ENCODE measurements around the gene RGS17.

RGS17 gene

DNA sequence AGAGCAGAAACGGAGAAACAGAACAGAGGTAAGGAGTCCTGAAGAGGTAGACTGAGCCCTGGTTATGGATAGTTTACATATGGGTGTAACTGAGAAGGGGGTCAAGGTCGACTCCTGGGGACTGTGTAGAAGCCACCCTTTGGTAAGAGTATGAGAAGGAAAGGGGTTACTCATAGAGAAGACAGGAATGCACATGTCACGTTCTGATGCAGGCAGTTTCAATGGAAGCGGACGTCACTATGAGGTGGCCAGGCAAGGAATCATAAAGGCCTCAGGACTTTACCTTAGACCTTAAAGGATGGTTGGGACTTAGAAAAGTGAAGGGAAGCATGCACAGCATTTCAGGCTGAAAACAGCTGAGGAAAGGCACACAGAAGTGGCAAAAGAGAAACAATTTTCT lies 25.1 kb downstream of the RGS17 start:
- Histone ChIP-seq H3K79me1 (replicated peaks; ENCODE audit: low read length, poor library complexity, severe bottlenecking) (peaks cover 23% of the 10 kb centered on the region), H4K8ac (ENCODE audit: low read length) (peak overlapping the region; percentile 66), H2BK12ac (ENCODE audit: low read length in 2 of 2) (no peak overlapping the region), H3K4me1 (ENCODE audit: control insufficient read depth, insufficient read depth, low read depth, low read length) (peaks cover 9% of the 10 kb centered on the region), H3K4ac (ENCODE audit: low read depth in 1 of 2, low read length in 2 of 2) (peak overlapping the region in 1 of 2 experiments; percentile 67), H2AK5ac (ENCODE audit: low read length, severe bottlenecking) (peak overlapping the region; percentile 65), H4K91ac (ENCODE audit: low read length) (no peak overlapping the region), H3K9ac (ENCODE audit: low read length) (no peak overlapping the region), H3K9me3 (ENCODE audit: control insufficient read depth, low read length) (no peaks in the 10 kb centered on the region), H3K4me2 (ENCODE audit: low read length, poor library complexity, severe bottlenecking) (no peak overlapping the region), H2BK5ac (ENCODE audit: low read depth, low read length, poor library complexity, severe bottlenecking) (no peak overlapping the region), H3K27me3 (ENCODE audit: control insufficient read depth in 1 of 2, insufficient read depth in 1 of 2, low read length in 2 of 2) (no peaks in the 10 kb centered on the region), H2BK120ac (ENCODE audit: low read depth, low read length) (no peak overlapping the region), H3K27ac (ENCODE audit: low read length, poor library complexity, severe bottlenecking) (no peak overlapping the region), H3K4me3 (ENCODE audit: insufficient read depth in 1 of 2, low read depth in 1 of 2, low read length in 2 of 2) (no peak overlapping the region), H3K18ac (ENCODE audit: low read depth in 1 of 2, low read length in 2 of 2) (peak overlapping the region; percentile 1 to 81), H2BK15ac (ENCODE audit: low read depth, poor library complexity, severe bottlenecking) (no peak overlapping the region), H3K36me3 (ENCODE audit: control insufficient read depth in 1 of 2, insufficient read depth in 2 of 2, low read depth in 1 of 2, low read length in 2 of 2) (peaks cover 4 to 11% of the 10 kb centered on the region in 2 experiments), H2AFZ (ENCODE audit: low read depth, low read length) (no peak overlapping the region), H3K14ac (ENCODE audit: low read length in 2 of 2) (peak overlapping the region in 1 of 2 experiments; percentile 90), H3K23ac (ENCODE audit: low read length in 2 of 2) (no peak overlapping the region)
- DNase-seq, result no peak
- WGBS, result 92% methylated on average over 5 of the region's 5 CpGs

DNA sequence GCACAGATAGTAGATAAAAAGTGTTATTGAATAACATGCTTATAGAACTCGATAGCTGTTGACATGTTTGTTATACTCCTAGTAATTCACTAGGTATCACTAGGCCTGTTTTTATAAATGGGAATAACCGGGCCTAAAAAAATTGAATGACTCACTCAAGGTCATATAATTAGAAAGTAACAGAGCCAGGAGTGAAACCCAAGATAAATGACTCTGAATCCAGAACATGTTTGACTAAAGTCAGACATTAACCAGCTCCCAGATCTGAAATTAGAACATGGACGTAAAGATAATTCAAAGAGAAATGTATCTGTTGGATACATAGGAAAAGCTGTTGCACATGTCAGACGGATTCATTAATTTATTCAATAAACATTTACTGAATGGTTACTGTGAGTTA lies 26.9 kb downstream of the RGS17 start:
- Histone ChIP-seq H3K4me2 (ENCODE audit: low read length, poor library complexity, severe bottlenecking) (no peak overlapping the region), H3K27me3 (ENCODE audit: control insufficient read depth in 1 of 2, insufficient read depth in 1 of 2, low read length in 2 of 2) (no peaks in the 10 kb centered on the region), H3K9ac (ENCODE audit: low read length) (no peak overlapping the region), H3K4me1 (ENCODE audit: control insufficient read depth, insufficient read depth, low read depth, low read length) (peaks cover 5% of the 10 kb centered on the region), H3K4ac (ENCODE audit: low read depth in 1 of 2, low read length in 2 of 2) (no peak overlapping the region), H2BK120ac (ENCODE audit: low read depth, low read length) (no peak overlapping the region), H3K14ac (ENCODE audit: low read length in 2 of 2) (no peak overlapping the region), H3K9me3 (ENCODE audit: control insufficient read depth, low read length) (no peaks in the 10 kb centered on the region), H3K4me3 (ENCODE audit: insufficient read depth in 1 of 2, low read depth in 1 of 2, low read length in 2 of 2) (no peak overlapping the region), H3K79me1 (replicated peaks; ENCODE audit: low read length, poor library complexity, severe bottlenecking) (peaks cover 26% of the 10 kb centered on the region), H3K36me3 (ENCODE audit: control insufficient read depth in 1 of 2, insufficient read depth in 2 of 2, low read depth in 1 of 2, low read length in 2 of 2) (peaks cover 4 to 11% of the 10 kb centered on the region in 2 experiments), H2BK5ac (ENCODE audit: low read depth, low read length, poor library complexity, severe bottlenecking) (no peak overlapping the region), H3K27ac (ENCODE audit: low read length, poor library complexity, severe bottlenecking) (no peak overlapping the region), H3K18ac (ENCODE audit: low read depth in 1 of 2, low read length in 2 of 2) (no peak overlapping the region), H2BK15ac (ENCODE audit: low read depth, poor library complexity, severe bottlenecking) (no peak overlapping the region), H2BK12ac (ENCODE audit: low read length in 2 of 2) (no peak overlapping the region), H3K23ac (ENCODE audit: low read length in 2 of 2) (no peak overlapping the region), H2AFZ (ENCODE audit: low read depth, low read length) (no peak overlapping the region), H4K91ac (ENCODE audit: low read length) (no peak overlapping the region), H4K8ac (ENCODE audit: low read length) (no peak overlapping the region), H2AK5ac (ENCODE audit: low read length, severe bottlenecking) (no peak overlapping the region)
- peak; percentile 60 for DNase-seq
- WGBS, result 51% methylated on average over 3 of the region's 4 CpGs

DNA sequence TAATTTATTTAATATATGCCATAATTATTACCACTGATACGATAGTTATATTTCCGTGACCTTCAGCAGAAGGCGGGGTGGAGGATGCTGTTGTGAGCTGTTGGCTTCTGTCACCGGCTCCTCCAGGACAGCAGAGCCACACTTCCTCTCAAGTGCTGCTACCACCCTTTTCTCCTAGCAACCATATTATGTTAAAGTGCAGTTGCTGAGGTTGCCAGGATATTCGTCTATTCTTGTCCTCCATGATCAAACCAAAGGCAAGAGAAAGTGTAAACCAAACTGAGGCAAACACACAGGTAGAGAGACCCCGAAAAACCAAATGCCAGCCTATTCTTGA lies 27.8 kb downstream of the RGS17 start:
- H2AFZ ChIP-seq (ENCODE audit: low read depth, low read length), result no peak overlapping the region
- no peak overlapping the region for H2BK5ac ChIP-seq (ENCODE audit: low read depth, low read length, poor library complexity, severe bottlenecking)
- peak overlapping the region in 1 of 2 experiments; percentile 63 for H2BK12ac ChIP-seq (ENCODE audit: low read length in 2 of 2)
- no peak overlapping the region for H3K9ac ChIP-seq (ENCODE audit: low read length)
- H3K4me2 ChIP-seq (ENCODE audit: low read length, poor library complexity, severe bottlenecking), result no peak overlapping the region
- DNase-seq, result no peak
- no peak overlapping the region for H3K14ac ChIP-seq (ENCODE audit: low read length in 2 of 2)
- no peak overlapping the region for H4K91ac ChIP-seq (ENCODE audit: low read length)
- H3K36me3 ChIP-seq (ENCODE audit: control insufficient read depth in 1 of 2, insufficient read depth in 2 of 2, low read depth in 1 of 2, low read length in 2 of 2), result peaks cover 4 to 11% of the 10 kb centered on the region in 2 experiments
- peak overlapping the region in 1 of 2 experiments; percentile 37 for H3K4ac ChIP-seq (ENCODE audit: low read depth in 1 of 2, low read length in 2 of 2)
- no peak overlapping the region for H2AK5ac ChIP-seq (ENCODE audit: low read length, severe bottlenecking)
- H3K9me3 ChIP-seq (ENCODE audit: control insufficient read depth, low read length), result no peaks in the 10 kb centered on the region
- H3K27me3 ChIP-seq (ENCODE audit: control insufficient read depth in 1 of 2, insufficient read depth in 1 of 2, low read length in 2 of 2), result no peaks in the 10 kb centered on the region
- H2BK15ac ChIP-seq (ENCODE audit: low read depth, poor library complexity, severe bottlenecking), result no peak overlapping the region
- H2BK120ac ChIP-seq (ENCODE audit: low read depth, low read length), result no peak overlapping the region
- no peak overlapping the region for H3K23ac ChIP-seq (ENCODE audit: low read length in 2 of 2)
- H3K4me3 ChIP-seq (ENCODE audit: insufficient read depth in 1 of 2, low read depth in 1 of 2, low read length in 2 of 2), result no peak overlapping the region
- peaks cover 28% of the 10 kb centered on the region for H3K79me1 ChIP-seq (replicated peaks; ENCODE audit: low read length, poor library complexity, severe bottlenecking)
- H3K18ac ChIP-seq (ENCODE audit: low read depth in 1 of 2, low read length in 2 of 2), result peak overlapping the region in 1 of 2 experiments; percentile 82
- 87% methylated on average over 5 of the region's 6 CpGs for WGBS
- H3K27ac ChIP-seq (ENCODE audit: low read length, poor library complexity, severe bottlenecking), result no peak overlapping the region
- H3K4me1 ChIP-seq (ENCODE audit: control insufficient read depth, insufficient read depth, low read depth, low read length), result peaks cover 5% of the 10 kb centered on the region
- peak overlapping the region; percentile 12 for H4K8ac ChIP-seq (ENCODE audit: low read length)

DNA sequence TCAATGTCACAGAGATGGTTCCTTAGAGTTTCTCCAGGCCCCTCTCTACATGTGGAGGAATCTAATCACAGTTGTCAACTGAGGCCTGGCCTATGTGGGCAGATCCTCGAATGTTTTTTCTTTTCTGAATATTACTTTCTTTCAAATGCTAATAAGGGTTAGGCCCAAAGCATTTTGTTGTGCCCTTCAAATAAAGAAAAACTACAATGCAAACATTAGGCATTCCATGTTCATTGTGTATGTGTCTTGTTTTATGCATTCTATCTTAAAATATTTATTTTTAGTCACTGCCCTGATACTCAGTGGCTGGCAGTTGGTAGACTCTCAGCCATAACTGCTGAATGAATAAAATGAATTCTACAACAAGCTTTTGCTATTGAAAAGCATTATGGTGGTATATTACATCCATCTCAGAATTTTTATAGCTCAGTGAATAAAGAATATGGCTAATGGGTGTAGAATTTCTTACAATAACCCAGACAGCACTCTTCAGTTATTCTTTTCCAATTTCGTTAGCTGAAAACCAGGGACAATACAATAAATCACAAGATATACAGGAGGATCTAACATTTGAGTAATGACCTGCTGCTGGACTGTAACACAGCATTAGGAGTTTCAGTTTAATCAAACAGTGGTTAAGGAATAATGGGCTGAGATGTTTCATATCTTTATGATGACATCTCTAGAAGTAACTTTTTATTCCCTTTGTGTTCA lies 28.3 kb downstream of the RGS17 start:
- H2AK5ac ChIP-seq (ENCODE audit: low read length, severe bottlenecking), result no peak overlapping the region
- no peak overlapping the region for H2BK5ac ChIP-seq (ENCODE audit: low read depth, low read length, poor library complexity, severe bottlenecking)
- no CpG with 5 or more reads among the region's 2 CpGs for WGBS
- peaks cover 4 to 11% of the 10 kb centered on the region in 2 experiments for H3K36me3 ChIP-seq (ENCODE audit: control insufficient read depth in 1 of 2, insufficient read depth in 2 of 2, low read depth in 1 of 2, low read length in 2 of 2)
- H3K27me3 ChIP-seq (ENCODE audit: control insufficient read depth in 1 of 2, insufficient read depth in 1 of 2, low read length in 2 of 2), result no peaks in the 10 kb centered on the region
- H4K8ac ChIP-seq (ENCODE audit: low read length), result no peak overlapping the region
- peaks cover 30% of the 10 kb centered on the region for H3K79me1 ChIP-seq (replicated peaks; ENCODE audit: low read length, poor library complexity, severe bottlenecking)
- H3K4me1 ChIP-seq (ENCODE audit: control insufficient read depth, insufficient read depth, low read depth, low read length), result peaks cover 5% of the 10 kb centered on the region
- no peak overlapping the region for H2BK120ac ChIP-seq (ENCODE audit: low read depth, low read length)
- no peak overlapping the region for H3K27ac ChIP-seq (ENCODE audit: low read length, poor library complexity, severe bottlenecking)
- no peak overlapping the region for H3K23ac ChIP-seq (ENCODE audit: low read length in 2 of 2)
- H2BK12ac ChIP-seq (ENCODE audit: low read length in 2 of 2), result no peak overlapping the region
- H3K18ac ChIP-seq (ENCODE audit: low read depth in 1 of 2, low read length in 2 of 2), result no peak overlapping the region
- H3K9me3 ChIP-seq (ENCODE audit: control insufficient read depth, low read length), result no peaks in the 10 kb centered on the region
- H3K14ac ChIP-seq (ENCODE audit: low read length in 2 of 2), result no peak overlapping the region
- no peak overlapping the region for H2AFZ ChIP-seq (ENCODE audit: low read depth, low read length)
- no peak overlapping the region for H3K9ac ChIP-seq (ENCODE audit: low read length)
- H3K4ac ChIP-seq (ENCODE audit: low read depth in 1 of 2, low read length in 2 of 2), result no peak overlapping the region
- H4K91ac ChIP-seq (ENCODE audit: low read length), result no peak overlapping the region
- no peak overlapping the region for H3K4me3 ChIP-seq (ENCODE audit: insufficient read depth in 1 of 2, low read depth in 1 of 2, low read length in 2 of 2)
- H2BK15ac ChIP-seq (ENCODE audit: low read depth, poor library complexity, severe bottlenecking), result no peak overlapping the region
- no peak overlapping the region for H3K4me2 ChIP-seq (ENCODE audit: low read length, poor library complexity, severe bottlenecking)
- no peak for DNase-seq

Data from mesenchymal stem cell (in vitro differentiated cells and primary cell).